A673 (cell line): ENCODE measurements around the gene TESPA1. TPM values are rescaled to one million over a fixed set of nuclear protein-coding genes. Genes with fewer than 3 reads are reported as not detected.

Experiments used
- BruUV-seq: library from RNA; stranded (reverse); fragments of 400-500 nt; replicated peaks from 2 replicates; lab custom pipeline; 2021; lab: Mats Ljungman, UMichigan
- CTCF ChIA-PET: fragments of 300-600 bp; sonication (Branson Sonifier 250); formaldehyde crosslinking; loops from one replicate; lab custom pipeline; 2022; ENCODE audit warnings: antibody characterized with exemption; lab: Charles Lee
- POLR2A ChIA-PET: fragments of 300-600 bp; sonication (Branson Sonifier 250); formaldehyde crosslinking; loops from one replicate; lab custom pipeline; 2022; ENCODE audit warnings: antibody characterized with exemption; ENCODE audit not compliant: low non-redundant PET; lab: Charles Lee
- DNase-seq: peaks from one replicate; pipeline ENCODE4 v3.0.0-alpha.2; 2015; ENCODE audit warnings: low spot score
- H3K27ac ChIP-seq: fragments of 200-600 bp; sonication (generic); 2 replicates; pipeline ENCODE4 v1.5.1; 2016; ENCODE audit warnings: mixed run types, low read depth, mild to moderate bottlenecking, mixed read lengths, antibody characterized with exemption, low read length; ENCODE audit not compliant: poor library complexity, severe bottlenecking
- H3K27me3 ChIP-seq: fragments of 200-600 bp; sonication (generic); replicated peaks from 2 replicates; pipeline ENCODE4 v1.6.1; 2017; ENCODE audit warnings: mixed run types, low read depth, mild to moderate bottlenecking, mixed read lengths, antibody characterized with exemption, low read length; ENCODE audit not compliant: insufficient read depth, poor library complexity
- H3K36me3 ChIP-seq: fragments of 200-600 bp; sonication (generic); 2 replicates; pipeline ENCODE4 v1.6.1; 2016; ENCODE audit warnings: mixed run types, mild to moderate bottlenecking, mixed read lengths, antibody characterized with exemption, low read length; ENCODE audit not compliant: insufficient read depth, poor library complexity, severe bottlenecking
- H3K4me1 ChIP-seq: fragments of 200-600 bp; sonication (generic); 2 replicates; pipeline ENCODE4 v1.6.1; 2017; ENCODE audit warnings: mixed run types, mild to moderate bottlenecking, mixed read lengths, antibody characterized with exemption, low read length; ENCODE audit not compliant: insufficient read depth, poor library complexity, severe bottlenecking
- H3K4me3 ChIP-seq: fragments of 200-600 bp; sonication (generic); 2 replicates; pipeline ENCODE4 v1.5.1; 2016; ENCODE audit warnings: low read depth, mixed run types, mild to moderate bottlenecking, mixed read lengths, low read length; ENCODE audit not compliant: poor library complexity, severe bottlenecking
- H3K9me3 ChIP-seq: fragments of 200-600 bp; sonication (generic); 2 replicates; pipeline ENCODE4 v1.6.1; 2016; ENCODE audit warnings: mixed run types, low read depth, mild to moderate bottlenecking, mixed read lengths, antibody characterized with exemption, low read length; ENCODE audit not compliant: poor library complexity, severe bottlenecking
- CTCF ChIP-seq: fragments of 300-800, 200-600 bp; sonication (generic); conservative IDR thresholded peaks from 2 replicates; pipeline ENCODE4 v1.5.1; 2017; ENCODE audit warnings: low read depth, mild to moderate bottlenecking, antibody characterized with exemption, low read length, moderate library complexity, mixed read lengths
- EZH2 ChIP-seq: fragments of 200-600 bp; sonication (generic); IDR thresholded peaks from 2 replicates; pipeline ENCODE4 v1.6.1; 2017; ENCODE audit warnings: borderline replicate concordance, low read depth, mild to moderate bottlenecking, mixed read lengths, antibody characterized with exemption, low read length; ENCODE audit not compliant: poor library complexity, severe bottlenecking
- intact Hi-C: fragments of 100-400 bp; cut with micrococcal nuclease; formaldehyde crosslinking; loops from one replicate; pipeline ENCODE4 v1.10.0; 2022; ENCODE audit not compliant: unreplicated experiment
- total RNA-seq: library from RNA; stranded (reverse); gene quantifications from 2 replicates; pipeline ENCODE4 v1.2.3, GENCODE V29; 2021

The TESPA1 gene
- total RNA-seq, 1 experiment from 2014 or later: not detected

DNA sequence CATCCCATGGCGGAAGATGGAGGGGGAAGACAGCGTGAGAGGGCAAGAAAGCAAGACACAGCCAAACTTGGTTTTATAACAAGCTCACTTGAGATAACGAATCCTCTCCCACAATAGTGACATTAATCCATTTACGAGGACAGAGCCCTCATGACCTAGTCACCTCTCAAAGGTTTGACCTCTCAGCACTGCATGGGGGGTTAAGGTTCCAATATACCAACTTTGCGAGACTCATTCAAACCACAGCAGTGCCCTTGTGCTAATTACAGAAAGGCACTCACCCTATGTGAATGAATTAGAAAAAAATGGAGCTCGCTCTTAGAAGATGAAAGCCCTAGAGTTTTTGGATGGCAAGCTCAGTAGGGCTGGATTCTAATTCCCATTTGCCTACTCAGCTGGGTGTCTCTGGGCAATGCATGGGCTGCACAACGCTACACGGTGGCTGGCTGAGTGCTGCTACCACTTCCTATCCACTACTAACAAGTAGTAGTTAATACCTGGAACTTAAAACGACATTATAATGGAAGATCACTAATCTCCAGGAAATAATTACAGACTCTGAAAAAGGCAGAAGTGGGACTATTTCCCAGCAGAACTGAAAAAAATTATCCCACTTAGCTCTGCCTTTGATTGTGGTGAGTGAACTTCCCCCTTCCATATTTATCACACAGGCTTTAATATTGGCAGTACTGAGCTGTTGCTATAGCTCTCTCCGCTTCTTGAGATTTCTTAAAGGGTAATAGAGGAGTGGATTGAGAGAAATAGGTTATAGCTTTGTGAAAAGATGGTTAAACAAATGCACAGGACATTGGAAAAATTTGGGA is 27.5 kb downstream of the TESPA1 start:
- no TSS peak for BruUV-seq
- intact Hi-C loops: loop anchor here (2.0 to 5.0 kb wide), 3 partner anchors 254 to 375 kb away; no protein-coding TSS in a partner anchor
- ChIA-PET CTCF (interaction anchor here (0.6 to 1.5 kb wide), 4 partner anchors 197 to 379 kb away, joined by 4 to 5 read pairs (median 4); no protein-coding TSS in a partner anchor), POLR2A (no interaction called here)
- no peaks in the 10 kb centered on the region for H3K9me3 ChIP-seq
- no peak for DNase-seq
- no peaks in the 10 kb centered on the region for H3K36me3 ChIP-seq
- no peak overlapping the region for H3K4me3 ChIP-seq
- TF ChIP-seq CTCF: no peak
- TF ChIP-seq EZH2: no peak
- no peaks in the 10 kb centered on the region for H3K27me3 ChIP-seq
- H3K4me1 ChIP-seq: no peaks in the 10 kb centered on the region
- no peak overlapping the region for H3K27ac ChIP-seq

- no peaks in the 10 kb centered on the region for H3K9me3 ChIP-seq
- no peak for TF ChIP-seq CTCF
- H3K27me3 ChIP-seq: no peaks in the 10 kb centered on the region
- intact Hi-C loops: loop anchor here (2.0 to 5.0 kb wide), 3 partner anchors 254 to 374 kb away; no protein-coding TSS in a partner anchor
- no peak for DNase-seq
- ChIA-PET POLR2A (no interaction called here), CTCF (interaction anchor here (1.5 kb wide), 1 partner anchor 196 kb away, joined by 5 read pairs; no protein-coding TSS in a partner anchor)
- no peaks in the 10 kb centered on the region for H3K36me3 ChIP-seq
- no peak overlapping the region for H3K4me3 ChIP-seq
- no TSS peak for BruUV-seq
- H3K27ac ChIP-seq: no peak overlapping the region
- H3K4me1 ChIP-seq: no peaks in the 10 kb centered on the region
Observed at GRCh38 chr12:54956322-54956721, 28.2 kb downstream of the TESPA1 start.

GRCh38 chr12:54954801-54955200 is 29.8 kb downstream of the TESPA1 start:
- no peak for TF ChIP-seq CTCF
- TF ChIP-seq EZH2: no peak
- Histone ChIP-seq H3K27ac (no peak overlapping the region), H3K36me3 (no peaks in the 10 kb centered on the region), H3K4me1 (no peaks in the 10 kb centered on the region), H3K27me3 (peaks cover 2% of the 10 kb centered on the region), H3K4me3 (no peak overlapping the region), H3K9me3 (no peaks in the 10 kb centered on the region)
- no peak for DNase-seq
- ChIA-PET POLR2A (no interaction called here), CTCF (no interaction called here)
- intact Hi-C loops: loop anchor here (5.0 kb wide), 2 partner anchors 358 to 372 kb away; no protein-coding TSS in a partner anchor
- BruUV-seq: no TSS peak
